ENCODE results near the gene LEF1.

DNA sequence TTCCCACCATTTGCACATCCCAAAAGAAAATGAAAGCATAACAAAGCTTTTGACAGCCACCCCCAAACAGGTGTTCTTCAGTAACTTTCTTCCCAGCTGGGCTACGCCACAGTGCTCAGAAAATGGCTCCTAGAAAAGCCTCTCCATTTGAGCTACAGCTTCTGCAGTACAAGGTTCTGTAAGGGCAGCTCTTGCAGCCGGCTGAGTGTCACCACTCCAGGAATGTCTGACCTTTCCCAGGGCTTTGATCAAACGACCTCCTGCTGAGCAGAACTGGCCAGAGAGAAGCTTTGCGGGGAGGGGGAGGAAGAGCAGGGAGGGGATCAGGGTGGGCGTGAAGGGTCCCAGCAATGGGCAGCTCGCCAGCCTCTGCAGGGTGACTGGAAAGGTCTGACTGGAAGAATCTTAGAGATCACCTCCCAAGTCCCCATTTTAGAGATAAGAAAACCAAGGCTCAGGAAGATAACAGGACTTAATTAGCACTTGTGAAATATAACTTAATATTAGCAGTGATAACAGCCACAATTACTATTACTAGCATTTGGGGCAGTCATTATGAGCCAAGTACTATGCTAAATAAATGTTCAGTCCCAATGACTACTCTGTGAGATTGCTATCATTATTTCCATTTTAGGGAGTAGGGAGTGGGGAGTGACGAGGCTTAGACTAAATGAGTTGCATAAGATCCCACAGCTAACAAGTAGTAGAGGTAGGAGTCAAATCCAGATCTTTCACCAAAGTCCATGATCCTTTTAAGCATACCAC, 51.1 kb downstream of the LEF1 start:
- no peak for TF ChIP-seq POLR2A (IDR thresholded peaks at IDR 0.05)
- TF ChIP-seq, protein P1, sequence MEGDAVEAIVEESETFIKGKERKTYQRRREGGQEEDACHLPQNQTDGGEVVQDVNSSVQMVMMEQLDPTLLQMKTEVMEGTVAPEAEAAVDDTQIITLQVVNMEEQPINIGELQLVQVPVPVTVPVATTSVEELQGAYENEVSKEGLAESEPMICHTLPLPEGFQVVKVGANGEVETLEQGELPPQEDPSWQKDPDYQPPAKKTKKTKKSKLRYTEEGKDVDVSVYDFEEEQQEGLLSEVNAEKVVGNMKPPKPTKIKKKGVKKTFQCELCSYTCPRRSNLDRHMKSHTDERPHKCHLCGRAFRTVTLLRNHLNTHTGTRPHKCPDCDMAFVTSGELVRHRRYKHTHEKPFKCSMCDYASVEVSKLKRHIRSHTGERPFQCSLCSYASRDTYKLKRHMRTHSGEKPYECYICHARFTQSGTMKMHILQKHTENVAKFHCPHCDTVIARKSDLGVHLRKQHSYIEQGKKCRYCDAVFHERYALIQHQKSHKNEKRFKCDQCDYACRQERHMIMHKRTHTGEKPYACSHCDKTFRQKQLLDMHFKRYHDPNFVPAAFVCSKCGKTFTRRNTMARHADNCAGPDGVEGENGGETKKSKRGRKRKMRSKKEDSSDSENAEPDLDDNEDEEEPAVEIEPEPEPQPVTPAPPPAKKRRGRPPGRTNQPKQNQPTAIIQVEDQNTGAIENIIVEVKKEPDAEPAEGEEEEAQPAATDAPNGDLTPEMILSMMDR (IDR thresholded peaks at IDR 0.05): no peak

All from heart left ventricle (tissue), 13 donors.